GM18873 (cell line): ENCODE measurements around the gene NOP14.
"Not testable (repeated sequence)": the region's sequence is repeated elsewhere in the genome, so short reads cannot be mapped to it uniquely, and the experiment has no call there.

Source experiments
- ATAC-seq: cut with Tn5 transposase; IDR thresholded peaks from one replicate; pipeline ENCODE4 v1.9.1; 2021; ENCODE audit warnings: mild to moderate bottlenecking, moderate library complexity, moderate number of reproducible peaks; ENCODE audit not compliant: unreplicated experiment, low FRiP score

The NOP14 gene

GRCh38 chr4:2943364-2944090 lies 19.7 kb downstream of the NOP14 start:
- ATAC-seq: no peak

DNA sequence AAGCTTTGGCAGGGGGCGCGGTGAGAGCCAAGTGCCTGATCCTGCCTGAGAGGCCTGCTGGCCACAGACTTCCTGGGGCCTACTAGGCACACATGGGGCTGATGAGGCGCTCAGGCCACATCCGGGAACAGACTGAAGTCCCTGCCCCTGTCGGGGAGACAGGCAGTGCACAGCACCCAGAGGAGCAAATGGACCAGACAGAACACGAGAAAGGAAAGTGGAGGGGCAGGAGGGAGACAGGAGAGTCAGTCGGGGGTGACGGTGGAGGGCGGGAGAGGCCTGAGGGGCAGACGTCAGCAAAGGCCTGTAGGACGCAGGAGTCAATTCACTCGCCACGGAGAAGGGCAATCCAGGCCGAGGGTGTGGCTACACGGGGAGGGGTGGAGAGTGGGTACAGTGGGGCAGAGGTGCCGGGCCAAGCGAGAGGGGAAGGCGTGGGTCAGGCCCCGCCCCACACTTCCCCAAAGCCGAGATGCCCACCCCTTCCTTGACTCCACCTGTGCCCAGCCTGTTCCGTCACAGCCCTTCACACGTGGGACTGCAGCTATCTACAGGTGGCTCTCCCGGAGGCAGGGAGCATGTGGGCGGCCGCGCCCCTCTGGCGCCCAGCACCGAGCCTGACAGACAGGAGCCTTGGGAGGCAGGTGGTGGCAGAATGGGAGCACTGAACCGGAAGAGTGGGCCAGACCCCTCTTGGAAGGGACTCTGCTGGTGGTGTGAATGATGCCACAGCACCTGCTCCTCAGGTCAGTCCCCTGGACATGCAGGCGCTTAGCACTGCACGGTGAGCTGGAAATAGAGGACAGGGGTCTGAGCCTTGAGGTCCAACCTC lies 20.5 kb downstream of the NOP14 start:
- no peak for ATAC-seq

- ATAC-seq: no peak
These were observed 21.1 kb downstream of the NOP14 start for GRCh38 chr4:2942037-2942531.

DNA sequence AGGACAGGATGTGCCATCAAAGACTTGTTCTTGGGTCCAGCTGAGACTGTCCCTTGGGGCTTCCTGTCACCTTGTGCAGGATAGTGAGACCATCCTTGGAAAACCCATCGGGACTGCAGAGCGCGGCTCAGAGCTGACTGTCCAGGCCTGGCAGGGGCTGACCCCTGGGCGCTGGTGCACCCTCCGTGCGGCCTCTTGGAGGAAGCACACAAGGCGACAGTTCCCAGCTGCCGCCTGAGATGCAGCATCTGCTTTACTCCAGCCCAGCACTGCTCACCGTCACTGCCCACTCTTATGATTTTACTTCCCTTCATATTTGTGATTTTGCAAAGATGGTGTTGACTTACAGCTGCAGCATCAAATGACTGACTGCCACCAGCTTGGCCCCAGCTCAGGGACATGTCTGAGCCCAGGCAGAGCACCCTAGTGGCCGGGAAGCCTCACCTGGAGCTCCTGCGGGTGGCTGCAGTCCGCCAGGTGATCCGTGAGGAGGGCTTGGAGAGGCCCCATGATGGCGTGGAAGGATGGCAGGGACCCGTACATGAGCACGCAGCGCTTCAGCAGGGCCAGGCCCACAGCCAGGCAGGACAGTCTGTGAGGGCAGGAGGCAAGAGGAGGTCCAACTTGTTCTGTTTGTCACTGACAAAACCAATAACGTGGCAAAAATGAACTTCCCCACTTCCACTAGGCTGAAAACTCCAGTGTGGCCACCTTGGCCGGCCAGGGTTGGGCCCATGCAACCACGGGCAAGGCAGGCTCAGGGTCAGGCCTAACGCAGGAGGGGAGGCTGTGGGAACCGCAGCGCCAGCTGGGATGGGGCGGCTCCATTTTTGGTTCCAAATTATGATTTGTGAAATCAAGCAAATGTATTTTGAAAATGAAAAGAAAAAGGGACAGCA lies 21.8 kb downstream of the NOP14 start:
- ATAC-seq: no peak

DNA sequence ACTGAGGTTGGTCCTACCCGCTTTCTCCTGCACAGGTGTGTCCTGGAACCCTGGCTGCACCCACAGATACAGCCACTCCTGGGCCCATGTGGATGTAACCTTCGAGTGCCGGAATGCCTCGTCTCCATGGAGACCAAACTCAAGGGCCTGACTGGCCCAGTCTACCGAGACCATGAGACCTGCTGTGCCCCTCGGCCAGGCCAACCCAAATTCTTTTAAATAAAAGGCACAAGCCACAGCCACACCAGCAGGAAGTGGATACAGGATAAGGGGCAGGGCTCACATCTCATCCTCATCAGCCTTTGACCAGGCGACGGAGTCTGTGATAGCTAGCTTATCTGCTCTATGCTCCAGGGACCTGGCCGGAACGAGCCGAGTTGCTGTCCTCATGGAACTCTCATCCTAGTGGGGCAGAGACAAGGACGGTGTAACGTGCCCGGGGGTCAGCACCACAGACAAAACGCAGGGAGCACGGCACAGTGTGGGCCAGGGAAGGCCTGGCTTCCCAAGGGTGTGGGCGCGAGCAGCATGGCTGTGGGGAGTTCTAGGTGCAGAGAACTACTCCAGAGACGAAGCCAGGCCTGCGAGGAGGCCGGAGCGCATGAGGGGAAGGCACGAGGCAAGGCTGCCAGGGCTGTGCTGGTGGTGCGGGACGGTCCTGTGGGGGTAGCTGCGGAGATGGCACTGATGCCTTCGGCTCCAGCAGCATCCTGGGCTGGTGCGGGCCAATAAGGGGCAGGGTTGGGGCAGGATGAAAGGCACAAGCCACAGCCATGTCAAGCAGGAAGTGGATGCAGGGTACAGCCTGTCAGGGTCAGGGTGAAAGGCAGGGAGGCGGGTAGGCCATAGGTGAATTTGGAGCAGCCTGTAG lies 22.7 kb downstream of the NOP14 start:
- no peak for ATAC-seq

GRCh38 chr4:2939383-2940243 lies 23.6 kb downstream of the NOP14 start:
- ATAC-seq: no peak

DNA sequence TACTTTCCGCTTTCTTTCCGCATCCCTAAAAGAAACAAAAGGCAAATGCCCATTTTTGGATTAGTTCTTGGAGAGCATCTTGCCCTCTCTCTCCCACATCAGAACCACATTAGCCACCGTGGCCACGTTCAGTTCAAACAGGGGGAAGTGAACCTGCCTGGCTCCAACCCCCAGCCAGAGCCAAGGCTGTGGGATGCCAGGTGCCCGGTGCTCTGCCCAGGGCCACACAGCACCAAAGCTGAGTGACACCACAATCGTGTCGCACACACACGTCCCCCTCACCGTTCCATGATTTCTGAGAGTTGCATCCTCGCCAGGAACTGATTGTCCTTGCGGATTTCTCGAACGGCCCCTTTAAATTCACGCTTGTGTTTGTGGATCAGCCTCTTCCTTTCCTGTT lies 24.3 kb downstream of the NOP14 start:
- ATAC-seq: no peak

GRCh38 chr4:2938411-2938810 lies 24.8 kb downstream of the NOP14 start:
- not testable (repeated sequence) for ATAC-seq

- no peak for ATAC-seq
These were observed 25.2 kb downstream of the NOP14 start for GRCh38 chr4:2937986-2938385.

GRCh38 chr4:2937146-2937857 lies 25.9 kb downstream of the NOP14 start:
- ATAC-seq: no peak

DNA sequence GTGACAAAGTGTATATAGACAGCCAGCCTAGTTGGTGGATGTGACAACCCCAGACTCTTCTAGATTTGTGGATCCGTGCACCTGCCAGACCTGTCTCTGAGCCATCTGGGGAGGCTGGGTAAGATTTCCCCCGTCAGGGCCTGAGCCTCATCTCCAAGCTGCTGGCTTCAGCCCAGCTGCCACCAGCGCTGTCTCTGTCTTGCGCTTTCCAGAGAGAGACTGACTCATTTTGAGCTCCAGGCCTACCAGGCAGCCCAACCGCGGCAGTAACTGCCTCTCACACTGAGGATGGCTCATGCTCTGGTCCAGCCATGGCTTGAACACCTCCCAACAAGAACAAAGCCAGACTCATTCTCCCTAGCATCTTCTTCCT lies 26.4 kb downstream of the NOP14 start:
- ATAC-seq: no peak

- ATAC-seq: no peak
These were observed 27.2 kb downstream of the NOP14 start for GRCh38 chr4:2935762-2936743.

DNA sequence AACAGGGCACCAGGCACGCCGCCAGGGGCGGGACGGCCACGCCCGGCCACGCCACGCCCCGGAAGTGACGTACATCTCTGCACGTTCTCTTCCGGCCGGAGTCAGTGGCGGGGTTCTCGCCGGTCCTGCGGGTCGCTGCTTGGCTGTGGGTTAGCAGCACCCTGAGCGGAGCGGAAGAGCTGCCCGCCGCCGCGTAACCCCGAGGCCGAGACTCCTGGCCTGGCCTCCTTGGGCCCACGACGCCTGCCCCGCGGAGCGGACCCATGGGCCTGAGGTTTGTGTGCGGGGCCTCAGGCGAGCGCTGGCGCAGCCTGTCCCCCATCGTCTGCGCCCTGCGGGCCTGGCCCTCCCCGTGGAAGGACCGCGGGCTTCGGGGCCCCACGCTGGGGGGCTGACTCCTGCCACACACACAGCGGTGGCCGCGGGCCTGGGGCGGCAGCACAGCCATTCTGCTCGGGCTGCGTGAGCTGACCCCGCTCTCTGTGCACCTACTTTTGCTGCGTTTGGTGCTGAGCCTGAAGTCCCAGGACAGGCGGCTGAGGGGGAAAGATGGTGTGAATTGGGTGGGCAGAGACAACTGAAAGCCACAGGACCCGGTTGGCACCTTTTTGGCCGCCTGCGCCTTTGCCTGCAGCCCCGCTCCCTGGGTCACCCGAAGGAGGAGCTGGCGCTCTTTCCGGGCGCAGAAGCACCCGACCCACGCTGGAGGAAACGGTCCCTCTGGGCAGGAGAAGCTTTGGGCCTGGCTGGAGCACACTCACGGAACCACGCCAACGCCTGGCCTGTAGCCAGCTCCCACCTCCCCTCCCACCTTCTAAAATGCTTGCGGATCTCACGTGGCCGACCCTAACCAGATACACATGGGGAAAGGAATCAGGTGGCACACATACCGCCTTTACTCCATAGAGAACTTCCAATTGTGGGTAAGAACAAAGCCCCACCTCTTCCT lies 28.1 kb downstream of the NOP14 start:
- no peak for ATAC-seq

- no peak for ATAC-seq
These were observed 29.0 kb downstream of the NOP14 start for GRCh38 chr4:2934077-2934812.

- ATAC-seq: no peak
These were observed 29.6 kb downstream of the NOP14 start for GRCh38 chr4:2933566-2934076.
